Fibroblast of villous mesenchyme (primary cell): Measurements from ENCODE around the gene ZNF221. TPM values are rescaled to one million over a fixed set of nuclear protein-coding genes. Genes with fewer than 3 reads are reported as not detected.

Source experiments
- DNase-seq: peaks from one replicate; pipeline ENCODE4 v3.0.0-alpha.2; 2010; ENCODE audit warnings: low read depth
- H3K4me3 ChIP-seq: 2 replicates; pipeline ENCODE4 v1.5.1; 2011; ENCODE audit warnings: low read depth, mild to moderate bottlenecking, low read length
- total RNA-seq: library from RNA; depleted of rRNA; stranded (reverse); fragments of >200 nt; gene quantifications from 2 replicates; pipeline ENCODE4 v1.2.3, GENCODE V29; 2012
- TF ChIP-seq, protein P1 (sequence below): IDR thresholded peaks from 2 replicates; pipeline ENCODE4 v1.5.1; 2012; ENCODE audit warnings: low read depth, mild to moderate bottlenecking, low read length; ENCODE audit not compliant: insufficient read depth

The ZNF221 gene
- total RNA-seq, 1 donor: 10.4 TPM

- TF ChIP-seq, protein P1, sequence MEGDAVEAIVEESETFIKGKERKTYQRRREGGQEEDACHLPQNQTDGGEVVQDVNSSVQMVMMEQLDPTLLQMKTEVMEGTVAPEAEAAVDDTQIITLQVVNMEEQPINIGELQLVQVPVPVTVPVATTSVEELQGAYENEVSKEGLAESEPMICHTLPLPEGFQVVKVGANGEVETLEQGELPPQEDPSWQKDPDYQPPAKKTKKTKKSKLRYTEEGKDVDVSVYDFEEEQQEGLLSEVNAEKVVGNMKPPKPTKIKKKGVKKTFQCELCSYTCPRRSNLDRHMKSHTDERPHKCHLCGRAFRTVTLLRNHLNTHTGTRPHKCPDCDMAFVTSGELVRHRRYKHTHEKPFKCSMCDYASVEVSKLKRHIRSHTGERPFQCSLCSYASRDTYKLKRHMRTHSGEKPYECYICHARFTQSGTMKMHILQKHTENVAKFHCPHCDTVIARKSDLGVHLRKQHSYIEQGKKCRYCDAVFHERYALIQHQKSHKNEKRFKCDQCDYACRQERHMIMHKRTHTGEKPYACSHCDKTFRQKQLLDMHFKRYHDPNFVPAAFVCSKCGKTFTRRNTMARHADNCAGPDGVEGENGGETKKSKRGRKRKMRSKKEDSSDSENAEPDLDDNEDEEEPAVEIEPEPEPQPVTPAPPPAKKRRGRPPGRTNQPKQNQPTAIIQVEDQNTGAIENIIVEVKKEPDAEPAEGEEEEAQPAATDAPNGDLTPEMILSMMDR: no peak
- H3K4me3 ChIP-seq: peak overlapping the region; percentile 93
- DNase-seq: no peak
Observed at GRCh38 chr19:43984687-43985000, 33.6 kb downstream of the ZNF221 start.

DNA sequence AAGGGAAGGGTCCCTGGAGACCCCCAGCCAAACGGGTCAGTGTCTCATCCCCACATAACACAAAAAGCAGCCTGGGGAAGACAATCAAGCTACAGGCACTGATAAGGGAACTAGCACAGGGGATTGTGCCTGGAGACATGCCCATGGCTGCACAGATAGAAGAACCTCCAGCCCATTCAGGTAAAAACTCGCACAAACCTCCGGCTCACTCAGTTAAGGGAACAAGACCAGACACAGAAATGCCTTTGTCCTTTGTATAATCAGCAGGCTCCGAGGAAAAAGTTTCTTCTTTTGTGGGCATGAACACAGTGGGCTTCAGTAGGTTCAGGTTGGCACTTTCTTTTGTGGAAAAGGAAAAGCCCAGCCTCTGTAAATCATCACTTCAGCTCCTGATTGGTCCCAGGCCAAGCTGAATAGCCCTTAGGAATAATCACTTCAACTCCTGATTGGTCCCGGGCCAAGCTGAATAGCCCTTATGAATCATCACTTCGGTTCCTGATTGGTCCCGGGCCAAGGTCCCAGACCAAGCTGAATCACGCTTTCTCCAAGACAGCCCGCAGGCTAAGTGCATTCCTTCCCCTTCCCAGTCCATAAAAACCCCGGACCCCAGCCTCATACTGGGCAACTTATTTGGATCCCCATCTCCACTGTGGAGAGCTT, 46.7 kb downstream of the ZNF221 start:
- H3K4me3 ChIP-seq: no peak overlapping the region
- TF ChIP-seq, protein P1: no peak
- DNase-seq: no peak

DNA sequence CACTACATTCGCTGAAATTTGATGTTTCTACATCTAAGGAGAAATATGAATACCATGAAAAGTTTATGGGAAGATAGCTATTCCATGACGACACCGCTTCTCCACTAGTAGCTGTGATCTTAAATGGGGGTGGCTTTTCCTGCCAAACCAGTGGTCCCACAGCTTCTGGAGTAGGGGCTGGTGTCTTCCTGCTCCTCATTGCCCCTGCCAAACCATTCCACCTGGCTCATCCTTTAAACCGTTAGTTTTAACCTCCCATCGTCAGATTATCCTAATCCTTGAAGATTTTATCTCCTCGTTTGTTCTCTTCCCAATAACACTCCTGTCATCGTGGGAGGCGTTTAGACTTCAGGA, 51.2 kb downstream of the ZNF221 start:
- peak overlapping the region; percentile 80 for H3K4me3 ChIP-seq
- TF ChIP-seq, protein P1: no peak
- peak; percentile 3 for DNase-seq

DNA sequence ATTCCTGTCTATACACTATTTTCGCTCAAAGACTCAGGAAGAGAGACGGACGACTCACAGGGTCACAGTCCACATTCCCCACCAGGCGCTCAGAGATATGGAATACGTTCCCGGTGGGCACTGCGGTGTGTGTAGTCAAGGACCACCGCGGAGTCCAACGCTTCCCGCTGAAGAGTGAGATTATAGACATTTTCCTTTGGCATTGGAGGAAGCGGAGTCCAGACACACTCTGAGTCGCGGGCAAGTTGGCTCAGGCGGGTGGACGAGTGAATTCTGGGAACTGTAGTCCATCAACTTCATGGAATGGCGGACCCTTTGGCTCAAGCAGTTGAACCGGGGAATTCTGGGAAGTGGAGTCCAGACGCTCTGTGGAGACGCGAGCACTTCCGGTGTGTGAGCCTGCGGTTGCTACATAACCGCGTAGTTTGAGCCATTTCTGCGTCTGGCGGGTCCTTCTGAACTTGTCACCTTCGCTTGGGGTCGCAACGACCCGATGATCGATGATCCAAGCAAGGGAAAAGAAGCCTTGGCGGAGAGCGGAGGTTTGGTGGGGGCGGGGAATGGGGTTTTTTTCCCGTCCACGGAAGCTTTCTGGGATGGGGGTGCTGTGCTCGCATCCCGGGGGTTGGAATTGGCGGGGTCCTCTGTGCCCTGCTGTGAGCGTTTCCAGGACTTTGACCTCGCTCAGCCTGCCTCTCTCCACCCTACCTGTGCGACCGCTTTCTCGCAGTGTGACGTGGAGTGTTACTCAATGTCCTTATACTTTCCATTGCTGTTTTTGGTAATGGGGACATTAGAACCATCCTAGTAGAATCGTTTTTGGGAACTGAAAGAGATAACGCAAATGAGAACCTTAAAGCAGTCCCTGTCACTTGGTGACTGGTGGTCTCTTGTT, 51.8 kb downstream of the ZNF221 start, which contains the start of gene ZNF230:
Gene ZNF230, plus strand, starts transcription at position 392 of the 895 bp plus-strand sequence. CDS start 4,122 bp downstream, outside the sequence.
- TF ChIP-seq, protein P1: no peak
- H3K4me3 ChIP-seq: peak within 1 kb of the TSS; percentile 80
- peak; percentile 96 for DNase-seq

DNA sequence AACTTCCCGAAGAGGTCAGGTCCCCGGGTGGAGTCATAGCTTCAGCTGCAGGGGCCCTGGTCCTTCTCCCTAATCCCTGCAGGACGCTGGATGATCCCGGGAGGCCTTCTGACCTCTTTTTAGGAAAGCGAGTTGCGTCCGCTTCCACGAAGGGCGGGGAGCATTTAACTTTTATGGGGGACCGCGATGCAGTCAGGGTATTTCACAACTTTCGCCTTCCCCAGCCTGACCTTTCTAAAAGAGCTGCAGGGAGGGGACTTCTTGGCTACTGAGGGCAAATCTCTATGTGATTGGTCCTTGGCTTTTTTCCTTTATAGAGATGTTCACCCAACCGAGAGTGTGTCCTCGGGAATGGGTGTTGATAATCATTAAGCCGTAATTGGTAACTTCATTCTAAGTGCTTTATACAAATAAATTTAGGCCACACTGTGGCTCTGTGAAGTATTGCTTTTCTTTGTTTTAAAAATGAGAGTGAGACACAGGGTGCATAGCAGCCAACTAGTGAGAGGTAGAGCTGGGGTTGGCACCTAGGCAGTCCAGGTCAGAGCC, 52.5 kb downstream of the ZNF221 start:
- H3K4me3 ChIP-seq: peak overlapping the region; percentile 80
- TF ChIP-seq, protein P1: no peak
- DNase-seq: peak; percentile 58

DNA sequence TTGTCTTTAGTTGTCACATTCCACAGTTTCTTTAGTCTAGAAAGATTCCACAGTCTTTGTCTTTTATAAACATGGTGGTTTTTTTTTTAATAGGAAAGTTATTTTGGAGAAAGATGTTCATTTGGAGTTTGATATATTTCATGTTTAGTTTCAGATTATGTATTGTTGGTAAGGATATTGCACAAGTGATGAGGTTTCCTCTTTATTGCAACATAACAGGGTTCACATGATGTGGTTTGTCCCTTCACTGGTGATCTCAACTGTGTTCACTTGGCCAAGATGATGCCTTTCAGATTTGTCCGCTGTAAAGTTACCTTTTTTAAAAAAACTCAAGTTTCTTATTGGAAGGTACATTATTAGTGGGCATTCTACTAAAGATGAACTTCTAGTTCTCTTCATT, 54.9 kb downstream of the ZNF221 start:
- TF ChIP-seq, protein P1: no peak
- no peak overlapping the region for H3K4me3 ChIP-seq
- DNase-seq: peak; percentile 47
